Measurements from ENCODE around the gene PIGU. TPM values are rescaled to one million over a fixed set of nuclear protein-coding genes. Genes with fewer than 3 reads are reported as not detected.

PIGU gene
- total and polyA plus RNA-seq, 2 of the 13 experiments (the other 11 are each of a cell fraction or from before 2014, with no cell fraction given) = 45.5 to 231 TPM

DNA sequence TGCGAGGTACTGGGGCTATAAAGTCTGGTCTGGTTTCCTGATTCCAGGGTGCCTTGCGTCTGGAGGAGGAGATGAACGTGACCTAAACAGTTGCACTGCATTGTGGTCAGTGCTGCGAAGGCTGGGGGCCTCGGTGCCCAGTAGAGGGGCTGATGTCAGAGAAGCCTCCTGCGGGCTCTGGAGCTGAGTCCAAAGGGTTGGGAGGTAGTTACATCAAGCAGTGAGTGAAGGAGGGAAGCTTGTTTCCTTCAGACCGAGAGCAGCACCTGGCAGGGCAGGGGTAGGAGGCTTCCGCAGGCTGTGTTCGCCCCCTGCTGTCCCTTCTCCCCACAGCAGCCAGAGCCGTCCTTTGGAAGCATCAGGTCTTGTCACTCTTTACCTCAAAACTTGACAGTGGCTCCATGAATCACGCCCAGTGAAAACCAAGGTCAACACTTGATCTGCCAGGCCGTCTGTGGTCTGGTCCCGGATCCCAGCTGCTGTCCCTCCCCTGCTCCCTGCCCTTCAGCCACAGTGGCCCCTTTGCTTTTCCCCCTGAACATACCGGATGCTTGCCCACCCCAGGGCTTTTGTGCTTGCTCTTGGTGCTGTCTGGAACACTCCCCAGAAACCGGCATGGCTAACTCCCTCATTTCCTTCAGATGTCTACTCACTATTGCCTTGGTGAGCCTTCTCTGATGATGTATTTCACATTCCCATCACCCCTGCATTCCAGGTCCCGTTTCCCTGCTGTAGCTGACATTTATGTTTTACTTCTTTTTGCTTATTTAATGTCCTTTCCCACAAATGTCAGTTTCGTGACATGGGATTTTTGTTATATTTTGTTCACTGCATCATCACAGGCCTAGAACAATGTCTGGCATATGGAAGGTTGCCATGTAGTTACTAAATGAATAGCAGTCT lies 153.7 kb downstream of the PIGU start (continued):
- TF ChIP-seq, protein P1, sequence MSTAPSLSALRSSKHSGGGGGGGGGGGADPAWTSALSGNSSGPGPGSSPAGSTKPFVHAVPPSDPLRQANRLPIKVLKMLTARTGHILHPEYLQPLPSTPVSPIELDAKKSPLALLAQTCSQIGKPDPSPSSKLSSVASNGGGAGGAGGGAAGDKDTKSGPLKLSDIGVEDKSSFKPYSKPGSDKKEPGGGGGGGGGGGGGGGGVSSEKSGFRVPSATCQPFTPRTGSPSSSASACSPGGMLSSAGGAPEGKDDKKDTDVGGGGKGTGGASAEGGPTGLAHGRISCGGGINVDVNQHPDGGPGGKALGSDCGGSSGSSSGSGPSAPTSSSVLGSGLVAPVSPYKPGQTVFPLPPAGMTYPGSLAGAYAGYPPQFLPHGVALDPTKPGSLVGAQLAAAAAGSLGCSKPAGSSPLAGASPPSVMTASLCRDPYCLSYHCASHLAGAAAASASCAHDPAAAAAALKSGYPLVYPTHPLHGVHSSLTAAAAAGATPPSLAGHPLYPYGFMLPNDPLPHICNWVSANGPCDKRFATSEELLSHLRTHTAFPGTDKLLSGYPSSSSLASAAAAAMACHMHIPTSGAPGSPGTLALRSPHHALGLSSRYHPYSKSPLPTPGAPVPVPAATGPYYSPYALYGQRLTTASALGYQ (CRISPR knock-in tag; IDR thresholded peaks at IDR 0.05) = no peak
- TF ChIP-seq TRIM24 (CRISPR knock-in tag; IDR thresholded peaks at IDR 0.05) (no peak), DPF2 (CRISPR knock-in tag; IDR thresholded peaks at IDR 0.05; ENCODE audit: borderline replicate concordance, low read depth) (no peak), AKAP8 (CRISPR knock-in tag; IDR thresholded peaks at IDR 0.05) (peak; percentile 57; the same call in 1 of the 2 replicates), YEATS4 (CRISPR knock-in tag; IDR thresholded peaks at IDR 0.05; ENCODE audit: borderline replicate concordance) (no peak), ZNF230 (CRISPR knock-in tag; IDR thresholded peaks at IDR 0.05) (no peak), TAF1 (CRISPR knock-in tag; IDR thresholded peaks at IDR 0.05) (no peak), ZNF629 (CRISPR knock-in tag; conservative IDR thresholded peaks at IDR 0.05) (no peak), ZNF883 (CRISPR knock-in tag; IDR thresholded peaks at IDR 0.05; ENCODE audit: not compliant biosample characterization) (no peak), NFIB (CRISPR knock-in tag; IDR thresholded peaks at IDR 0.05; ENCODE audit: borderline replicate concordance) (no peak), ZFP1 (CRISPR knock-in tag; IDR thresholded peaks at IDR 0.05) (no peak), RBFOX2 (IDR thresholded peaks at IDR 0.05; ENCODE audit: low read depth, low read length) (peak; percentile 48; the same call in 1 of the 2 replicates), MAFK (conservative IDR thresholded peaks at IDR 0.05 in 1 of 2, IDR thresholded peaks at IDR 0.05 in 1 of 2; ENCODE audit: low read length in 2 of 2) (no peak), MTF1 (CRISPR knock-in tag; IDR thresholded peaks at IDR 0.05) (no peak), U2AF2 (IDR thresholded peaks at IDR 0.05; ENCODE audit: low read depth, low read length) (no peak), ZNF343 (CRISPR knock-in tag; IDR thresholded peaks at IDR 0.05) (0 out of 2 replicates have a peak, but pooled peaks have one; percentile 17), ZNF773 (CRISPR knock-in tag; IDR thresholded peaks at IDR 0.05; ENCODE audit: borderline replicate concordance) (no peak), ZNF501 (CRISPR knock-in tag; IDR thresholded peaks at IDR 0.05) (peak; percentile 75), PCBP1 (IDR thresholded peaks at IDR 0.05; ENCODE audit: borderline replicate concordance, low read depth, low read length) (no peak), ERF (CRISPR knock-in tag; IDR thresholded peaks at IDR 0.05) (0 out of 2 replicates have a peak, but pooled peaks have one; percentile 21)
- TF ChIP-seq, protein P2, sequence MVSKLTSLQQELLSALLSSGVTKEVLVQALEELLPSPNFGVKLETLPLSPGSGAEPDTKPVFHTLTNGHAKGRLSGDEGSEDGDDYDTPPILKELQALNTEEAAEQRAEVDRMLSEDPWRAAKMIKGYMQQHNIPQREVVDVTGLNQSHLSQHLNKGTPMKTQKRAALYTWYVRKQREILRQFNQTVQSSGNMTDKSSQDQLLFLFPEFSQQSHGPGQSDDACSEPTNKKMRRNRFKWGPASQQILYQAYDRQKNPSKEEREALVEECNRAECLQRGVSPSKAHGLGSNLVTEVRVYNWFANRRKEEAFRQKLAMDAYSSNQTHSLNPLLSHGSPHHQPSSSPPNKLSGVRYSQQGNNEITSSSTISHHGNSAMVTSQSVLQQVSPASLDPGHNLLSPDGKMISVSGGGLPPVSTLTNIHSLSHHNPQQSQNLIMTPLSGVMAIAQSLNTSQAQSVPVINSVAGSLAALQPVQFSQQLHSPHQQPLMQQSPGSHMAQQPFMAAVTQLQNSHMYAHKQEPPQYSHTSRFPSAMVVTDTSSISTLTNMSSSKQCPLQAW (CRISPR knock-in tag; IDR thresholded peaks at IDR 0.05) = peak; percentile 81; the same call in 1 of the 2 replicates
- TF ChIP-seq, protein P3, sequence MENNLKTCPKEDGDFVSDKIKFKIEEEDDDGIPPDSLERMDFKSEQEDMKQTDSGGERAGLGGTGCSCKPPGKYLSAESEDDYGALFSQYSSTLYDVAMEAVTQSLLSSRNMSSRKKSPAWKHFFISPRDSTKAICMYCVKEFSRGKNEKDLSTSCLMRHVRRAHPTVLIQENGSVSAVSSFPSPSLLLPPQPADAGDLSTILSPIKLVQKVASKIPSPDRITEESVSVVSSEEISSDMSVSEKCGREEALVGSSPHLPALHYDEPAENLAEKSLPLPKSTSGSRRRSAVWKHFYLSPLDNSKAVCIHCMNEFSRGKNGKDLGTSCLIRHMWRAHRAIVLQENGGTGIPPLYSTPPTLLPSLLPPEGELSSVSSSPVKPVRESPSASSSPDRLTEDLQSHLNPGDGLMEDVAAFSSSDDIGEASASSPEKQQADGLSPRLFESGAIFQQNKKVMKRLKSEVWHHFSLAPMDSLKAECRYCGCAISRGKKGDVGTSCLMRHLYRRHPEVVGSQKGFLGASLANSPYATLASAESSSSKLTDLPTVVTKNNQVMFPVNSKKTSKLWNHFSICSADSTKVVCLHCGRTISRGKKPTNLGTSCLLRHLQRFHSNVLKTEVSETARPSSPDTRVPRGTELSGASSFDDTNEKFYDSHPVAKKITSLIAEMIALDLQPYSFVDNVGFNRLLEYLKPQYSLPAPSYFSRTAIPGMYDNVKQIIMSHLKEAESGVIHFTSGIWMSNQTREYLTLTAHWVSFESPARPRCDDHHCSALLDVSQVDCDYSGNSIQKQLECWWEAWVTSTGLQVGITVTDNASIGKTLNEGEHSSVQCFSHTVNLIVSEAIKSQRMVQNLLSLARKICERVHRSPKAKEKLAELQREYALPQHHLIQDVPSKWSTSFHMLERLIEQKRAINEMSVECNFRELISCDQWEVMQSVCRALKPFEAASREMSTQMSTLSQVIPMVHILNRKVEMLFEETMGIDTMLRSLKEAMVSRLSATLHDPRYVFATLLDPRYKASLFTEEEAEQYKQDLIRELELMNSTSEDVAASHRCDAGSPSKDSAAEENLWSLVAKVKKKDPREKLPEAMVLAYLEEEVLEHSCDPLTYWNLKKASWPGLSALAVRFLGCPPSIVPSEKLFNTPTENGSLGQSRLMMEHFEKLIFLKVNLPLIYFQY (CRISPR knock-in tag; IDR thresholded peaks at IDR 0.05; ENCODE audit: borderline replicate concordance) = no peak; the same call in 1 of the 2 replicates
